ENCODE data around the gene IP6K1.

The IP6K1 gene

GRCh38 chr3:49718858-49719213, 67.5 kb downstream of the IP6K1 start:
- H3K4me1 ChIP-seq (ENCODE audit: control insufficient read depth, insufficient read depth, low read length): peaks cover 6% of the 10 kb centered on the region
- H3K27ac ChIP-seq (ENCODE audit: insufficient read depth, low read depth, low read length, poor library complexity, severe bottlenecking): no peak overlapping the region
- peak overlapping the region; percentile 54 for H3K4me3 ChIP-seq (ENCODE audit: insufficient read depth, low read depth, low read length)
- no peaks in the 10 kb centered on the region for H3K9me3 ChIP-seq (ENCODE audit: control insufficient read depth, low read length)
- H3K27me3 ChIP-seq (ENCODE audit: control insufficient read depth, insufficient read depth, low read length, poor library complexity, severe bottlenecking): no peaks in the 10 kb centered on the region
- WGBS, 2 experiments: 57 to 61% methylated on average over 33 of the region's 33 CpGs
- no peaks in the 10 kb centered on the region for H3K36me3 ChIP-seq (ENCODE audit: control insufficient read depth, insufficient read depth, low read length)

GRCh38 chr3:49717959-49718857, 68.1 kb downstream of the IP6K1 start:
- Histone ChIP-seq H3K4me1 (ENCODE audit: control insufficient read depth, insufficient read depth, low read length) (peaks cover 6% of the 10 kb centered on the region), H3K4me3 (ENCODE audit: insufficient read depth, low read depth, low read length) (no peak overlapping the region), H3K27ac (ENCODE audit: insufficient read depth, low read depth, low read length, poor library complexity, severe bottlenecking) (no peak overlapping the region), H3K9me3 (ENCODE audit: control insufficient read depth, low read length) (no peaks in the 10 kb centered on the region), H3K36me3 (ENCODE audit: control insufficient read depth, insufficient read depth, low read length) (no peaks in the 10 kb centered on the region), H3K27me3 (ENCODE audit: control insufficient read depth, insufficient read depth, low read length, poor library complexity, severe bottlenecking) (no peaks in the 10 kb centered on the region)
- WGBS, 2 experiments: 96% methylated on average over 75 of the region's 75 CpGs

GRCh38 chr3:49717211-49717958, 69.0 kb downstream of the IP6K1 start:
- Histone ChIP-seq H3K36me3 (ENCODE audit: control insufficient read depth, insufficient read depth, low read length) (no peaks in the 10 kb centered on the region), H3K27me3 (ENCODE audit: control insufficient read depth, insufficient read depth, low read length, poor library complexity, severe bottlenecking) (no peaks in the 10 kb centered on the region), H3K27ac (ENCODE audit: insufficient read depth, low read depth, low read length, poor library complexity, severe bottlenecking) (no peak overlapping the region), H3K4me3 (ENCODE audit: insufficient read depth, low read depth, low read length) (no peak overlapping the region), H3K4me1 (ENCODE audit: control insufficient read depth, insufficient read depth, low read length) (no peaks in the 10 kb centered on the region), H3K9me3 (ENCODE audit: control insufficient read depth, low read length) (no peaks in the 10 kb centered on the region)
- 94% methylated on average over 14 of the region's 14 CpGs for WGBS, 2 experiments

- H3K9me3 ChIP-seq (ENCODE audit: control insufficient read depth, low read length): no peaks in the 10 kb centered on the region
- no peak overlapping the region for H3K4me3 ChIP-seq (ENCODE audit: insufficient read depth, low read depth, low read length)
- H3K27ac ChIP-seq (ENCODE audit: insufficient read depth, low read depth, low read length, poor library complexity, severe bottlenecking): no peak overlapping the region
- 92% methylated on average over 16 of the region's 16 CpGs for WGBS, 2 experiments
- no peaks in the 10 kb centered on the region for H3K27me3 ChIP-seq (ENCODE audit: control insufficient read depth, insufficient read depth, low read length, poor library complexity, severe bottlenecking)
- no peaks in the 10 kb centered on the region for H3K36me3 ChIP-seq (ENCODE audit: control insufficient read depth, insufficient read depth, low read length)
- H3K4me1 ChIP-seq (ENCODE audit: control insufficient read depth, insufficient read depth, low read length): no peaks in the 10 kb centered on the region
These were observed 69.6 kb downstream of the IP6K1 start for GRCh38 chr3:49716691-49717210.

GRCh38 chr3:49716169-49716568, 70.2 kb downstream of the IP6K1 start:
- WGBS, 2 experiments: 94 to 95% methylated on average over 7 of the region's 7 CpGs
- no peak overlapping the region for H3K27ac ChIP-seq (ENCODE audit: insufficient read depth, low read depth, low read length, poor library complexity, severe bottlenecking)
- no peaks in the 10 kb centered on the region for H3K36me3 ChIP-seq (ENCODE audit: control insufficient read depth, insufficient read depth, low read length)

GRCh38 chr3:49715611-49716121, 70.7 kb downstream of the IP6K1 start:
- Histone ChIP-seq H3K27me3 (ENCODE audit: control insufficient read depth, insufficient read depth, low read length, poor library complexity, severe bottlenecking) (no peaks in the 10 kb centered on the region), H3K36me3 (ENCODE audit: control insufficient read depth, insufficient read depth, low read length) (no peaks in the 10 kb centered on the region), H3K4me1 (ENCODE audit: control insufficient read depth, insufficient read depth, low read length) (no peaks in the 10 kb centered on the region), H3K4me3 (ENCODE audit: insufficient read depth, low read depth, low read length) (no peak overlapping the region), H3K9me3 (ENCODE audit: control insufficient read depth, low read length) (no peaks in the 10 kb centered on the region), H3K27ac (ENCODE audit: insufficient read depth, low read depth, low read length, poor library complexity, severe bottlenecking) (no peak overlapping the region)
- WGBS, 2 experiments: 94 to 95% methylated on average over 13 of the region's 13 CpGs

More at GRCh38 chr3:49716169-49716568, 70.2 kb downstream of the IP6K1 start:
- Histone ChIP-seq H3K27me3 (ENCODE audit: control insufficient read depth, insufficient read depth, low read length, poor library complexity, severe bottlenecking) (no peaks in the 10 kb centered on the region), H3K4me3 (ENCODE audit: insufficient read depth, low read depth, low read length) (no peak overlapping the region), H3K4me1 (ENCODE audit: control insufficient read depth, insufficient read depth, low read length) (no peaks in the 10 kb centered on the region), H3K9me3 (ENCODE audit: control insufficient read depth, low read length) (no peaks in the 10 kb centered on the region)

GRCh38 chr3:49714728-49715550, 71.4 kb downstream of the IP6K1 start:
- 91 to 92% methylated on average over 13 of the region's 13 CpGs for WGBS, 2 experiments

GRCh38 chr3:49713336-49714105, 72.8 kb downstream of the IP6K1 start:
- WGBS, 2 experiments: 96% methylated on average over 25 of the region's 25 CpGs
- Histone ChIP-seq H3K4me1 (ENCODE audit: control insufficient read depth, insufficient read depth, low read length) (no peaks in the 10 kb centered on the region), H3K27ac (ENCODE audit: insufficient read depth, low read depth, low read length, poor library complexity, severe bottlenecking) (no peak overlapping the region), H3K36me3 (ENCODE audit: control insufficient read depth, insufficient read depth, low read length) (no peaks in the 10 kb centered on the region), H3K9me3 (ENCODE audit: control insufficient read depth, low read length) (no peaks in the 10 kb centered on the region), H3K27me3 (ENCODE audit: control insufficient read depth, insufficient read depth, low read length, poor library complexity, severe bottlenecking) (no peaks in the 10 kb centered on the region), H3K4me3 (ENCODE audit: insufficient read depth, low read depth, low read length) (no peak overlapping the region)

More at GRCh38 chr3:49714728-49715550, 71.4 kb downstream of the IP6K1 start:
- Histone ChIP-seq H3K9me3 (ENCODE audit: control insufficient read depth, low read length) (no peaks in the 10 kb centered on the region), H3K36me3 (ENCODE audit: control insufficient read depth, insufficient read depth, low read length) (no peaks in the 10 kb centered on the region), H3K4me1 (ENCODE audit: control insufficient read depth, insufficient read depth, low read length) (no peaks in the 10 kb centered on the region), H3K27me3 (ENCODE audit: control insufficient read depth, insufficient read depth, low read length, poor library complexity, severe bottlenecking) (no peaks in the 10 kb centered on the region), H3K27ac (ENCODE audit: insufficient read depth, low read depth, low read length, poor library complexity, severe bottlenecking) (no peak overlapping the region), H3K4me3 (ENCODE audit: insufficient read depth, low read depth, low read length) (no peak overlapping the region)

- Histone ChIP-seq H3K4me1 (ENCODE audit: control insufficient read depth, insufficient read depth, low read length) (no peaks in the 10 kb centered on the region), H3K27me3 (ENCODE audit: control insufficient read depth, insufficient read depth, low read length, poor library complexity, severe bottlenecking) (no peaks in the 10 kb centered on the region), H3K36me3 (ENCODE audit: control insufficient read depth, insufficient read depth, low read length) (no peaks in the 10 kb centered on the region), H3K27ac (ENCODE audit: insufficient read depth, low read depth, low read length, poor library complexity, severe bottlenecking) (no peak overlapping the region), H3K4me3 (ENCODE audit: insufficient read depth, low read depth, low read length) (no peak overlapping the region), H3K9me3 (ENCODE audit: control insufficient read depth, low read length) (no peaks in the 10 kb centered on the region)
- 80 to 83% methylated on average over 7 of the region's 7 CpGs for WGBS, 2 experiments
These were observed 73.6 kb downstream of the IP6K1 start for GRCh38 chr3:49712631-49713317.
